ENCODE results near the gene NXNL1.

DNA sequence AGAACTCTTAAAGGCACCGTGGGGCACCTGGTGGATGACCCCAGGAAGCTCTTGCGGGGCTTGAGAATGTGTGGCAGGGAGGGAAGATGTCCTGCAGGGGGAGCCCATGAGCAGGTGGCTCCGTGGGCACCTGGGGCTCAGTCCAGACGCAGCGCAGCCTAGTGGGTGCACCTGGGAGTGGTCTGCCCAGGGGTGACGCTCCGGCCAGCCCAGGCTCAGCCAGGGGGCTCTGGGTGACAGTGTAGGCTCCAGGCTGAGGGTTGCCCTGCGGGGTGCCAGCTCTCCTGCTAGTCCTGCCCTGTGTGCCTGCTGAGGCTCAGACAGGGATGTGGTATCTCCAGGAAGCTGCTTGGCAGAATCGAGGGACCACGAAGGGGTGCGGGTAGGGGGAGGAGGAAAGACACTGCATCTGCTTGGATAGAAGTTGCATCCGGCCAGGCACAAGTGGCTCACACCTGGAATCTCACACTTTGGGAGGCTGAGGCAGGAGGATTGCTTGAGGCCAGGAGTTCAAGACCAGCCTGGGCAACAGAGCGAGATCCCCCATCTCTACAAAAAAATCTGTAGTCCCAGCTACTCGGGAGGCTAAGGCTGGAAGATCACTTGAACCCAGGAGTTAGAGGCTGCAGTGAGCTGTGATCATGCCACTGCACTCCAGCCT is 35.7 kb upstream of the NXNL1 start:
- TF ChIP-seq, protein P1, sequence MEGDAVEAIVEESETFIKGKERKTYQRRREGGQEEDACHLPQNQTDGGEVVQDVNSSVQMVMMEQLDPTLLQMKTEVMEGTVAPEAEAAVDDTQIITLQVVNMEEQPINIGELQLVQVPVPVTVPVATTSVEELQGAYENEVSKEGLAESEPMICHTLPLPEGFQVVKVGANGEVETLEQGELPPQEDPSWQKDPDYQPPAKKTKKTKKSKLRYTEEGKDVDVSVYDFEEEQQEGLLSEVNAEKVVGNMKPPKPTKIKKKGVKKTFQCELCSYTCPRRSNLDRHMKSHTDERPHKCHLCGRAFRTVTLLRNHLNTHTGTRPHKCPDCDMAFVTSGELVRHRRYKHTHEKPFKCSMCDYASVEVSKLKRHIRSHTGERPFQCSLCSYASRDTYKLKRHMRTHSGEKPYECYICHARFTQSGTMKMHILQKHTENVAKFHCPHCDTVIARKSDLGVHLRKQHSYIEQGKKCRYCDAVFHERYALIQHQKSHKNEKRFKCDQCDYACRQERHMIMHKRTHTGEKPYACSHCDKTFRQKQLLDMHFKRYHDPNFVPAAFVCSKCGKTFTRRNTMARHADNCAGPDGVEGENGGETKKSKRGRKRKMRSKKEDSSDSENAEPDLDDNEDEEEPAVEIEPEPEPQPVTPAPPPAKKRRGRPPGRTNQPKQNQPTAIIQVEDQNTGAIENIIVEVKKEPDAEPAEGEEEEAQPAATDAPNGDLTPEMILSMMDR (IDR thresholded peaks at IDR 0.05) = peak; percentile 97
- no peak for TF ChIP-seq ZFX (IDR thresholded peaks at IDR 0.05; ENCODE audit: borderline replicate concordance)

Data from 22Rv1 (cell line).